ENCODE data around the gene ATG2B.

Gene ATG2B

DNA sequence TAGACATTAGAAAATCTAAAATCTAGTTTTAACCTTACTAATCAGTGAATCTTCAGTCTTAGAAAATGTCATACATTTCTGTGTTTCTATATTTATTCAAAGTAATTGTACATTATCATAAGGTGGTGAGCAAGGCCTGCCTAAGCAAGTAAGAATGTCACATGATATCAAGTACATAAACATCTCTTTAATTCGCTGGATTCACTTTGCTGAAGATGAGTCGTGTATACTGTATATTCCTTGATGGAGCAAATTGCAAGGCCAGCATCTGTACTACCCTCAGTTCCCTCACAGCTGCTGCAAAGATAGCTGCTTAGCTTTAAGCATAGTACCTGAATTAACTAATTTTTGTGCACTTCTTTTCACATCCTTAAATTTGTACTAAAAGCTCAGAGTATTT lies 20.3 kb upstream of the ATG2B start:
- POLR2A ChIA-PET, result no interaction called here
- no CpG with 5 or more reads among the region's 2 CpGs for WGBS (ENCODE audit: insufficient coverage)

GRCh38 chr14:96380735-96381134 lies 17.6 kb upstream of the ATG2B start:
- H3K4me3 ChIP-seq (ENCODE audit: control insufficient read depth in 1 of 7, extremely low read depth in 1 of 7, insufficient read depth in 4 of 7, low read depth in 2 of 7, low read length in 6 of 7), result no peak overlapping the region
- 94% methylated on average over 2 of the region's 3 CpGs for WGBS (ENCODE audit: insufficient coverage)
- peaks cover 0 to 4% (median 0%) of the 10 kb centered on the region in 4 experiments for H3K4me1 ChIP-seq (ENCODE audit: control extremely low read depth in 1 of 4, control insufficient read depth in 4 of 4, insufficient read depth in 4 of 4, low read length in 3 of 4)
- peak in 1 of 3 donors; percentile 8 for DNase-seq
- H3K9me3 ChIP-seq (ENCODE audit: control extremely low read depth in 1 of 5, control insufficient read depth in 4 of 5, insufficient read depth in 2 of 5, low read depth in 1 of 5, low read length in 4 of 5), result no peaks in the 10 kb centered on the region
- H3K27ac ChIP-seq (ENCODE audit: insufficient read depth in 1 of 2, low read depth in 1 of 2, low read length in 2 of 2, poor library complexity in 1 of 2, severe bottlenecking in 2 of 2), result no peak overlapping the region
- POLR2A ChIA-PET, result no interaction called here
- H3K27me3 ChIP-seq (replicated peaks in 2 of 5; ENCODE audit: control insufficient read depth in 4 of 5, insufficient read depth in 5 of 5, low read length in 4 of 5), result no peaks in the 10 kb centered on the region
- CTCF ChIA-PET, result interaction anchor here (0.9 to 1.6 kb wide), 3 partner anchors 9 to 12 kb away, joined by 3 to 6 read pairs (median 3); no protein-coding TSS in a partner anchor
- peaks cover 5 to 26% (median 12%) of the 10 kb centered on the region in 4 experiments for H3K36me3 ChIP-seq (ENCODE audit: control insufficient read depth in 4 of 4, insufficient read depth in 4 of 4, low read length in 3 of 4)

More for the DNA sequence above, 20.3 kb upstream of the ATG2B start:
- no peaks in the 10 kb centered on the region for H3K9me3 ChIP-seq (ENCODE audit: control extremely low read depth in 1 of 5, control insufficient read depth in 4 of 5, insufficient read depth in 2 of 5, low read depth in 1 of 5, low read length in 4 of 5)
- H3K4me3 ChIP-seq (ENCODE audit: control insufficient read depth in 1 of 7, extremely low read depth in 1 of 7, insufficient read depth in 4 of 7, low read depth in 2 of 7, low read length in 6 of 7), result no peak overlapping the region
- CTCF ChIA-PET, result interaction anchor here (0.6 to 1.5 kb wide), 3 partner anchors 12 to 33 kb away, joined by 3 to 4 read pairs (median 4); no protein-coding TSS in a partner anchor
- H3K4me1 ChIP-seq (ENCODE audit: control extremely low read depth in 1 of 4, control insufficient read depth in 4 of 4, insufficient read depth in 4 of 4, low read length in 3 of 4), result peaks cover 0 to 8% (median 0%) of the 10 kb centered on the region in 4 experiments
- no peak overlapping the region for H3K27ac ChIP-seq (ENCODE audit: insufficient read depth in 1 of 2, low read depth in 1 of 2, low read length in 2 of 2, poor library complexity in 1 of 2, severe bottlenecking in 2 of 2)
- H3K27me3 ChIP-seq (replicated peaks in 2 of 5; ENCODE audit: control insufficient read depth in 4 of 5, insufficient read depth in 5 of 5, low read length in 4 of 5), result no peaks in the 10 kb centered on the region
- DNase-seq, result no peak
- peaks cover 6 to 34% (median 14%) of the 10 kb centered on the region in 4 experiments for H3K36me3 ChIP-seq (ENCODE audit: control insufficient read depth in 4 of 4, insufficient read depth in 4 of 4, low read length in 3 of 4)

DNA sequence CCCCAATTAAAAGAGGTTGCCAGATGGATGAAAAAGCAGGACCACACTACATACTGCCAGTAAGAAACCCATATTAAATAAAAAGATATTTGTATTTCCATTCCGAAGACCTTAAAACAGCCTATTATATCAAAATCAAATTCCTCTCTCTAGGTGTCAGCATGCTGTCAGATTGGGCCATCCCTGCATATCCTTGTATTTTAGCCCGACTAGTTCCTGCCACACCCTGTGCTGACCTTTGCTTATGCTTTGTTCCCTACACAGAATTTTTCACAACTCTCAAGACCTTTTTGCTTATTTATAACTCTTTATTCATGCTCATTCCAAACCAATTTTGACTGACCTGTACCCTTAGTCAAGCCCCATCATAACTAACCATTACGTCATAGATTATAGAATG lies 13.0 kb upstream of the ATG2B start:
- peaks cover 0 to 4% (median 0%) of the 10 kb centered on the region in 4 experiments for H3K4me1 ChIP-seq (ENCODE audit: control extremely low read depth in 1 of 4, control insufficient read depth in 4 of 4, insufficient read depth in 4 of 4, low read length in 3 of 4)
- H3K4me3 ChIP-seq (ENCODE audit: control insufficient read depth in 1 of 7, extremely low read depth in 1 of 7, insufficient read depth in 4 of 7, low read depth in 2 of 7, low read length in 6 of 7), result no peak overlapping the region
- WGBS (ENCODE audit: insufficient coverage), result 100% methylated on average over 3 of the region's 3 CpGs
- no peaks in the 10 kb centered on the region for H3K27me3 ChIP-seq (replicated peaks in 2 of 5; ENCODE audit: control insufficient read depth in 4 of 5, insufficient read depth in 5 of 5, low read length in 4 of 5)
- ChIA-PET CTCF (no interaction called here), POLR2A (no interaction called here)
- peaks cover 0 to 2% (median 0%) of the 10 kb centered on the region in 4 experiments for H3K36me3 ChIP-seq (ENCODE audit: control insufficient read depth in 4 of 4, insufficient read depth in 4 of 4, low read length in 3 of 4)
- no peak overlapping the region for H3K27ac ChIP-seq (ENCODE audit: insufficient read depth in 1 of 2, low read depth in 1 of 2, low read length in 2 of 2, poor library complexity in 1 of 2, severe bottlenecking in 2 of 2)
- peaks cover 0 to 2% (median 0%) of the 10 kb centered on the region in 5 experiments for H3K9me3 ChIP-seq (ENCODE audit: control extremely low read depth in 1 of 5, control insufficient read depth in 4 of 5, insufficient read depth in 2 of 5, low read depth in 1 of 5, low read length in 4 of 5)
- DNase-seq, result no peak

DNA sequence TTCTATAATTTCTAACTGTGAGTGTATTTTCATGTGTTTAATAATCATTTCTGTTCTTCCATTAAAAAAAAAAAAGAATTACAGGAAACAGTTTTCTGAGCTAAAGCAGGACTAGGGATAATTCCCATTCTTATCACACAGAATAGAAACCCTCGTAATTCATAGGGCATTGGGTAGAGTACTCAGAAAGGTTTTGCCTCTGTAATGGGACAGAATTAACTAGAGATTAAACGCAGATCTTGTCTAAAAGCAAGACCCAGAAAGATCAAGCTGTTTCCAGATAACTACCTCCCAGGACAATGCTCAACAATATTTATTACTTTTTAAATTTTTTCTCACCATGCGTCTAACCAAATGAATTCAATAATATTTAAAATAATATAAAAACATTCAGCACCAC lies 10.4 kb upstream of the ATG2B start:
- Histone ChIP-seq H3K27me3 (replicated peaks in 2 of 5; ENCODE audit: control insufficient read depth in 4 of 5, insufficient read depth in 5 of 5, low read length in 4 of 5) (no peaks in the 10 kb centered on the region), H3K9me3 (ENCODE audit: control extremely low read depth in 1 of 5, control insufficient read depth in 4 of 5, insufficient read depth in 2 of 5, low read depth in 1 of 5, low read length in 4 of 5) (peaks cover 0 to 2% (median 0%) of the 10 kb centered on the region in 5 experiments), H3K4me1 (ENCODE audit: control extremely low read depth in 1 of 4, control insufficient read depth in 4 of 4, insufficient read depth in 4 of 4, low read length in 3 of 4) (no peaks in the 10 kb centered on the region), H3K4me3 (ENCODE audit: control insufficient read depth in 1 of 7, extremely low read depth in 1 of 7, insufficient read depth in 4 of 7, low read depth in 2 of 7, low read length in 6 of 7) (no peak overlapping the region), H3K27ac (ENCODE audit: insufficient read depth in 1 of 2, low read depth in 1 of 2, low read length in 2 of 2, poor library complexity in 1 of 2, severe bottlenecking in 2 of 2) (no peak overlapping the region), H3K36me3 (ENCODE audit: control insufficient read depth in 4 of 4, insufficient read depth in 4 of 4, low read length in 3 of 4) (peaks cover 0 to 2% (median under 1%) of the 10 kb centered on the region in 4 experiments)
- WGBS (ENCODE audit: insufficient coverage), result 100% methylated on average over 1 of the region's 3 CpGs
- ChIA-PET CTCF (interaction anchor here (1.4 kb wide), 1 partner anchor 10 kb away, joined by 3 read pairs; the partner anchor contains the start of gene GSKIP), POLR2A (no interaction called here)
- DNase-seq, result no peak

- CTCF ChIA-PET, result interaction anchor here (0.8 kb wide), 1 partner anchor 10 kb away, joined by 3 read pairs; no protein-coding TSS in a partner anchor
These were observed 7.4 kb upstream of the ATG2B start for GRCh38 chr14:96370528-96370927.

GRCh38 chr14:96368534-96368933 lies 5.4 kb upstream of the ATG2B start:
- H3K4me3 ChIP-seq (ENCODE audit: control insufficient read depth in 1 of 7, extremely low read depth in 1 of 7, insufficient read depth in 4 of 7, low read depth in 2 of 7, low read length in 6 of 7), result no peak overlapping the region
- ChIA-PET CTCF (interaction anchor here (1.3 kb wide), 1 partner anchor 12 kb away, joined by 3 read pairs; no protein-coding TSS in a partner anchor), POLR2A (interaction anchor here (0.7 kb wide), 1 partner anchor 122 kb away, joined by 5 read pairs; no protein-coding TSS in a partner anchor)
- H3K27me3 ChIP-seq (replicated peaks in 2 of 5; ENCODE audit: control insufficient read depth in 4 of 5, insufficient read depth in 5 of 5, low read length in 4 of 5), result no peaks in the 10 kb centered on the region
- H3K9me3 ChIP-seq (ENCODE audit: control extremely low read depth in 1 of 5, control insufficient read depth in 4 of 5, insufficient read depth in 2 of 5, low read depth in 1 of 5, low read length in 4 of 5), result peaks cover 0 to 2% (median 0%) of the 10 kb centered on the region in 5 experiments
- DNase-seq, result no peak
- H3K27ac ChIP-seq (ENCODE audit: insufficient read depth in 1 of 2, low read depth in 1 of 2, low read length in 2 of 2, poor library complexity in 1 of 2, severe bottlenecking in 2 of 2), result no peak overlapping the region
- peaks cover 12 to 16% (median 13%) of the 10 kb centered on the region in 4 experiments for H3K4me1 ChIP-seq (ENCODE audit: control extremely low read depth in 1 of 4, control insufficient read depth in 4 of 4, insufficient read depth in 4 of 4, low read length in 3 of 4)
- 100% methylated on average over 1 of the region's 1 CpG for WGBS (ENCODE audit: insufficient coverage)
- H3K36me3 ChIP-seq (ENCODE audit: control insufficient read depth in 4 of 4, insufficient read depth in 4 of 4, low read length in 3 of 4), result peaks cover 0 to 2% (median 0%) of the 10 kb centered on the region in 4 experiments

More at GRCh38 chr14:96370528-96370927, 7.4 kb upstream of the ATG2B start:
- Histone ChIP-seq H3K4me3 (ENCODE audit: control insufficient read depth in 1 of 7, extremely low read depth in 1 of 7, insufficient read depth in 4 of 7, low read depth in 2 of 7, low read length in 6 of 7) (no peak overlapping the region), H3K9me3 (ENCODE audit: control extremely low read depth in 1 of 5, control insufficient read depth in 4 of 5, insufficient read depth in 2 of 5, low read depth in 1 of 5, low read length in 4 of 5) (peaks cover 0 to 2% (median 0%) of the 10 kb centered on the region in 5 experiments), H3K36me3 (ENCODE audit: control insufficient read depth in 4 of 4, insufficient read depth in 4 of 4, low read length in 3 of 4) (peaks cover 0 to 2% (median under 1%) of the 10 kb centered on the region in 4 experiments), H3K4me1 (ENCODE audit: control extremely low read depth in 1 of 4, control insufficient read depth in 4 of 4, insufficient read depth in 4 of 4, low read length in 3 of 4) (peaks cover 0 to 3% (median 0%) of the 10 kb centered on the region in 4 experiments), H3K27ac (ENCODE audit: insufficient read depth in 1 of 2, low read depth in 1 of 2, low read length in 2 of 2, poor library complexity in 1 of 2, severe bottlenecking in 2 of 2) (no peak overlapping the region), H3K27me3 (replicated peaks in 2 of 5; ENCODE audit: control insufficient read depth in 4 of 5, insufficient read depth in 5 of 5, low read length in 4 of 5) (no peaks in the 10 kb centered on the region)
- POLR2A ChIA-PET, result no interaction called here
- 100% methylated on average over 2 of the region's 5 CpGs for WGBS (ENCODE audit: insufficient coverage)
- no peak for DNase-seq

DNA sequence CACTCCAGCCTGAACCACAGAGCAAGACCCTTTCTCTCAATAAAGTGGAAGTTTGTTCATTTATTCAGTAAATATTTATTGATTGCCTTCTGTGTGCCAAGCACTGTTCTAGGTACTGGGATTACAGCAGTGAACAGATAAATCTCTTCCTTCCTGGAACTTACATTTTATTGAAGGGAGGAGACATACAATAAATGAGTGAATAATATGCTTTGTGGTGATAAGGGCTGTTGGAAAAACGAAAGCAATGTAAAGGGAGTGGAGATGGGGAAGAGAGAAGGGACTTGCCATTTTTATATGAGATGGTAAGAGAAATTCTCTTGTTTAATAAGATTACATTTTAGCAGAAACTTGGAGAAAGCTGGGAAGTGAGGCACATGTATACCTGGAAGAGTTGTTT lies 1.8 kb upstream of the ATG2B start:
- Histone ChIP-seq H3K27me3 (replicated peaks in 2 of 5; ENCODE audit: control insufficient read depth in 4 of 5, insufficient read depth in 5 of 5, low read length in 4 of 5) (no peaks in the 10 kb centered on the region), H3K9me3 (ENCODE audit: control extremely low read depth in 1 of 5, control insufficient read depth in 4 of 5, insufficient read depth in 2 of 5, low read depth in 1 of 5, low read length in 4 of 5) (peaks cover 0 to 2% (median 0%) of the 10 kb centered on the region in 5 experiments), H3K4me1 (ENCODE audit: control extremely low read depth in 1 of 4, control insufficient read depth in 4 of 4, insufficient read depth in 4 of 4, low read length in 3 of 4) (peaks cover 24 to 36% (median 27%) of the 10 kb centered on the region in 4 experiments), H3K27ac (ENCODE audit: insufficient read depth in 1 of 2, low read depth in 1 of 2, low read length in 2 of 2, poor library complexity in 1 of 2, severe bottlenecking in 2 of 2) (no peak overlapping the region), H3K4me3 (ENCODE audit: control insufficient read depth in 1 of 7, extremely low read depth in 1 of 7, insufficient read depth in 4 of 7, low read depth in 2 of 7, low read length in 6 of 7) (peak overlapping the region in 2 of 7 experiments; percentile 95 to 97), H3K36me3 (ENCODE audit: control insufficient read depth in 4 of 4, insufficient read depth in 4 of 4, low read length in 3 of 4) (peaks cover 0 to 2% (median 0%) of the 10 kb centered on the region in 4 experiments)
- CTCF ChIA-PET, result no interaction called here
- POLR2A ChIA-PET, result interaction anchor here (1.4 kb wide), 1 partner anchor 15 kb away, joined by 3 read pairs; no protein-coding TSS in a partner anchor
- WGBS (ENCODE audit: insufficient coverage), result 92% methylated on average over 1 of the region's 1 CpG
- no peak for DNase-seq

Measured in common myeloid progenitor, CD34-positive (primary cell).